IMR-90 (cell line): ENCODE results near the gene ING5. TPM values are rescaled to one million over a fixed set of nuclear protein-coding genes. Genes with fewer than 3 reads are reported as not detected.

Experiments
- ATAC-seq: fragments of 200-7000 bp; cut with Tn5 transposase; 2 replicates; pipeline ENCODE4 v1.9.1; 2020; ENCODE audit warnings: low read depth, mild to moderate bottlenecking, moderate library complexity
- BruUV-seq: library from RNA; stranded (reverse); fragments of 400-500 nt; replicated peaks from 2 replicates; lab custom pipeline; 2021; lab: Mats Ljungman, UMichigan
- CTCF ChIA-PET: fragments of 300-600 bp; formaldehyde crosslinking; extraction: SDS; loops from one replicate; lab custom pipeline; 2021; ENCODE audit warnings: antibody characterized with exemption; lab: Yijun Ruan, JAX
- POLR2A ChIA-PET: fragments of 300-600 bp; sonication (Branson Sonifier 250); formaldehyde crosslinking; loops from one replicate; lab custom pipeline; 2022; ENCODE audit warnings: antibody characterized with exemption; ENCODE audit not compliant: unreplicated experiment; lab: Charles Lee
- DNase-seq: peaks from one replicate; pipeline ENCODE4 v3.0.0; 2013
- H2AFZ ChIP-seq: replicated peaks from 2 replicates; pipeline ENCODE3; 2013; ENCODE audit warnings: low read length, mild to moderate bottlenecking; ENCODE audit not compliant: poor library complexity
- H2AK5ac ChIP-seq: 2 replicates; pipeline ENCODE4 v1.6.1; 2013; ENCODE audit warnings: low read depth, low read length, inconsistent platforms
- H2AK9ac ChIP-seq: replicated peaks from 2 replicates; pipeline ENCODE3; 2013; ENCODE audit warnings: mild to moderate bottlenecking, low read depth, low read length, moderate library complexity; ENCODE audit not compliant: poor library complexity
- H2BK120ac ChIP-seq: 2 replicates; pipeline ENCODE4 v1.6.1; 2013; ENCODE audit warnings: low read depth, low read length, inconsistent platforms
- H2BK15ac ChIP-seq: 3 replicates; pipeline ENCODE4 v1.6.1; 2013; ENCODE audit warnings: low read depth, low read length, inconsistent platforms
- H2BK20ac ChIP-seq: 2 replicates; pipeline ENCODE4 v1.6.1; 2013; ENCODE audit warnings: low read depth, mild to moderate bottlenecking, inconsistent platforms, low read length, moderate library complexity
- H2BK5ac ChIP-seq: 2 replicates; pipeline ENCODE4 v1.6.1; 2013; ENCODE audit warnings: mild to moderate bottlenecking, low read depth, low read length, inconsistent platforms; ENCODE audit not compliant: poor library complexity, severe bottlenecking
- H3K14ac ChIP-seq: replicated peaks from 2 replicates; pipeline ENCODE4 v1.6.1; 2013; ENCODE audit warnings: low read depth, low read length, inconsistent platforms
- H3K18ac ChIP-seq: 2 replicates; pipeline ENCODE4 v1.6.1; 2013; ENCODE audit warnings: low read depth, low read length, control low read depth
- H3K23ac ChIP-seq: 2 replicates; pipeline ENCODE4 v1.6.1; 2013; ENCODE audit warnings: low read depth, low read length, inconsistent platforms
- H3K27ac ChIP-seq: 2 replicates; pipeline ENCODE4 v1.5.1; 2013; ENCODE audit warnings: mild to moderate bottlenecking, control low read depth, low read length; ENCODE audit not compliant: insufficient read depth
- H3K27me3 ChIP-seq: 2 replicates; pipeline ENCODE4 v1.6.1; 2013; ENCODE audit warnings: low read length; ENCODE audit not compliant: control insufficient read depth, insufficient read depth
- H3K36me3 ChIP-seq: 2 replicates; pipeline ENCODE4 v1.6.1; 2013; ENCODE audit warnings: low read length, mixed read lengths; ENCODE audit not compliant: control insufficient read depth, insufficient read depth
- H3K4ac ChIP-seq: 2 replicates; pipeline ENCODE4 v1.6.1; 2013; ENCODE audit warnings: low read depth, low read length, inconsistent platforms
- H3K4me1 ChIP-seq: 2 replicates; pipeline ENCODE4 v1.6.1; 2013; ENCODE audit warnings: low read length, mixed read lengths; ENCODE audit not compliant: control insufficient read depth, insufficient read depth
- H3K4me2 ChIP-seq: 2 replicates; pipeline ENCODE4 v1.6.1; 2013; ENCODE audit warnings: low read depth, mild to moderate bottlenecking, control low read depth, low read length, moderate library complexity
- H3K4me3 ChIP-seq: 2 replicates; pipeline ENCODE4 v1.5.1; 2013; ENCODE audit warnings: low read depth, mild to moderate bottlenecking, control low read depth, low read length, moderate library complexity; ENCODE audit not compliant: insufficient read depth
- H3K56ac ChIP-seq: 2 replicates; pipeline ENCODE4 v1.6.1; 2013; ENCODE audit warnings: low read length, inconsistent platforms; ENCODE audit not compliant: insufficient read depth; ENCODE audit errors: extremely low read depth
- H3K79me1 ChIP-seq, 2 experiments: 2 replicates each; pipeline ENCODE4 v1.6.1; 2013; ENCODE audit warnings: low read length in 2 of 2, inconsistent platforms in 1 of 2, low read depth in 1 of 2
- H3K9ac ChIP-seq: 2 replicates; pipeline ENCODE4 v1.6.1; 2013; ENCODE audit warnings: low read depth, low read length, control low read depth
- H3K9me1 ChIP-seq: 2 replicates; pipeline ENCODE4 v1.6.1; 2013; ENCODE audit warnings: low read length, inconsistent platforms; ENCODE audit not compliant: insufficient read depth
- H3K9me3 ChIP-seq: 2 replicates; pipeline ENCODE4 v1.6.1; 2013; ENCODE audit warnings: low read length; ENCODE audit not compliant: control insufficient read depth, insufficient read depth
- H4K20me1 ChIP-seq: 2 replicates; pipeline ENCODE4 v1.6.1; 2013; ENCODE audit warnings: low read length, inconsistent platforms; ENCODE audit not compliant: insufficient read depth
- H4K5ac ChIP-seq: 2 replicates; pipeline ENCODE4 v1.6.1; 2013; ENCODE audit warnings: mild to moderate bottlenecking, low read depth, low read length, control low read depth
- H4K8ac ChIP-seq, 2 experiments: 2 replicates each; pipeline ENCODE4 v1.6.1; 2013; ENCODE audit warnings: low read depth in 2 of 2, low read length in 2 of 2, control low read depth in 1 of 2, inconsistent platforms in 1 of 2
- H4K91ac ChIP-seq: 2 replicates; pipeline ENCODE4 v1.6.1; 2013; ENCODE audit warnings: low read depth, low read length, inconsistent platforms; ENCODE audit not compliant: insufficient read depth
- BHLHE40 ChIP-seq: fragments of 150-350 bp; IDR thresholded peaks from 2 replicates; pipeline ENCODE4 v1.6.1; 2016; ENCODE audit warnings: mild to moderate bottlenecking, low read depth, low read length
- CHD1 ChIP-seq: IDR thresholded peaks from 2 replicates; pipeline ENCODE4 v1.6.1; 2012; ENCODE audit warnings: low read depth, low read length, improper control_type of control experiment
- ELK1 ChIP-seq: fragments of 150-350 bp; IDR thresholded peaks from 2 replicates; pipeline ENCODE4 v1.6.1; 2016; ENCODE audit warnings: low read depth, mild to moderate bottlenecking, low read length, moderate library complexity, borderline replicate concordance
- MAFK ChIP-seq: IDR thresholded peaks from 2 replicates; pipeline ENCODE4 v1.6.1; 2012; ENCODE audit warnings: low read depth, low read length, improper control_type of control experiment
- NFE2L2 ChIP-seq: fragments of 150-350 bp; IDR thresholded peaks from 2 replicates; pipeline ENCODE4 v1.6.1; 2016; ENCODE audit warnings: low read depth, mild to moderate bottlenecking, low read length
- WGBS, 2 experiments: methylation state at CpG; one replicate each; pipeline versions ENCODE4 v1.1.5 to v1.1.7; 2013; ENCODE audit warnings: missing lambda C conversion rate in 2 of 2; ENCODE audit not compliant: insufficient read length in 1 of 2; ENCODE audit errors: extremely low coverage in 2 of 2; 5-methylcytosine and 5-hydroxymethylcytosine counted together
- dilution Hi-C: fragments of 300-500 bp; cut with HindIII; formaldehyde crosslinking; loops from one replicate; pipeline ENCODE4 v1.14.3; 2018; ENCODE audit warnings: low sequenced_read_pairs; ENCODE audit not compliant: unreplicated experiment
- in situ Hi-C: fragments of 300-500 bp; cut with MboI; formaldehyde crosslinking; loops from 3 replicates; pipeline ENCODE4 v1.14.3; 2019; ENCODE audit warnings: low sequenced_read_pairs, inconsistent platforms, mixed read lengths
- intact Hi-C: fragments of 100-400 bp; cut with micrococcal nuclease; formaldehyde crosslinking; loops from 2 replicates; pipeline ENCODE4 v1.10.0; 2022
- polyA plus RNA-seq, 3 experiments: library from polyadenylated mRNA; depleted of rRNA; stranded (reverse); fragments of >200 nt; gene quantifications; 2 replicates each; pipeline ENCODE4 v1.2.3, GENCODE V29; 2012; ENCODE audit warnings: low replicate concordance in 1 of 3
- total RNA-seq: library from RNA; depleted of rRNA; stranded (reverse); fragments of >200 nt; gene quantifications from 2 replicates; pipeline ENCODE4 v1.2.3, GENCODE V29; 2012
- TF ChIP-seq, protein P1 (sequence below): conservative IDR thresholded peaks from 2 replicates; pipeline ENCODE4 v1.5.1; 2012; ENCODE audit warnings: mild to moderate bottlenecking, low read depth, low read length, improper control_type of control experiment

Gene ING5
- total and polyA plus RNA-seq, 2 of the 4 experiments (the other 2 are of a cell fraction) = 36.1 to 38.9 TPM

- H3K4ac ChIP-seq = no peak overlapping the region
- H2BK120ac ChIP-seq = no peak overlapping the region
- H3K27ac ChIP-seq = no peak overlapping the region
- H3K23ac ChIP-seq = no peak overlapping the region
- H3K56ac ChIP-seq = no peak overlapping the region
- dilution Hi-C loops = no loop called here
- in situ Hi-C loops = loop anchor here (25.0 kb wide), 1 partner anchor 792 kb away; the partner anchor contains the start of gene AGXT
- H3K18ac ChIP-seq = no peak overlapping the region
- H3K27me3 ChIP-seq = no peaks in the 10 kb centered on the region
- no peak overlapping the region for H2BK5ac ChIP-seq
- ChIA-PET CTCF (no interaction called here), POLR2A (no interaction called here)
- H3K4me2 ChIP-seq = no peak overlapping the region
- no peak overlapping the region for H4K5ac ChIP-seq
- TF ChIP-seq, protein P1, sequence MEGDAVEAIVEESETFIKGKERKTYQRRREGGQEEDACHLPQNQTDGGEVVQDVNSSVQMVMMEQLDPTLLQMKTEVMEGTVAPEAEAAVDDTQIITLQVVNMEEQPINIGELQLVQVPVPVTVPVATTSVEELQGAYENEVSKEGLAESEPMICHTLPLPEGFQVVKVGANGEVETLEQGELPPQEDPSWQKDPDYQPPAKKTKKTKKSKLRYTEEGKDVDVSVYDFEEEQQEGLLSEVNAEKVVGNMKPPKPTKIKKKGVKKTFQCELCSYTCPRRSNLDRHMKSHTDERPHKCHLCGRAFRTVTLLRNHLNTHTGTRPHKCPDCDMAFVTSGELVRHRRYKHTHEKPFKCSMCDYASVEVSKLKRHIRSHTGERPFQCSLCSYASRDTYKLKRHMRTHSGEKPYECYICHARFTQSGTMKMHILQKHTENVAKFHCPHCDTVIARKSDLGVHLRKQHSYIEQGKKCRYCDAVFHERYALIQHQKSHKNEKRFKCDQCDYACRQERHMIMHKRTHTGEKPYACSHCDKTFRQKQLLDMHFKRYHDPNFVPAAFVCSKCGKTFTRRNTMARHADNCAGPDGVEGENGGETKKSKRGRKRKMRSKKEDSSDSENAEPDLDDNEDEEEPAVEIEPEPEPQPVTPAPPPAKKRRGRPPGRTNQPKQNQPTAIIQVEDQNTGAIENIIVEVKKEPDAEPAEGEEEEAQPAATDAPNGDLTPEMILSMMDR = no peak
- TF ChIP-seq BHLHE40 = no peak
- no peak for TF ChIP-seq ELK1
- TF ChIP-seq CHD1 = no peak
- no peak for TF ChIP-seq NFE2L2
- no peak for TF ChIP-seq MAFK
- no peak overlapping the region for H4K8ac ChIP-seq
- peaks cover 22% of the 10 kb centered on the region for H4K20me1 ChIP-seq
- H2AK9ac ChIP-seq = no peak overlapping the region
- H3K14ac ChIP-seq = no peak overlapping the region
- WGBS, 2 experiments = 80% methylated on average over 1 of the region's 12 CpGs; no CpG with 5 or more reads in 1 of the 2 experiments
- no peak overlapping the region for H2BK20ac ChIP-seq
- H3K4me3 ChIP-seq = no peak overlapping the region
- no peaks in the 10 kb centered on the region for H3K9me3 ChIP-seq
- H2AK5ac ChIP-seq = no peak overlapping the region
- peaks cover 57% of the 10 kb centered on the region for H3K36me3 ChIP-seq
- H3K9ac ChIP-seq = no peak overlapping the region
- H2AFZ ChIP-seq = no peak overlapping the region
- no peak overlapping the region for H2BK15ac ChIP-seq
- ATAC-seq (no peak), DNase-seq (no peak)
- H3K4me1 ChIP-seq = no peaks in the 10 kb centered on the region
- BruUV-seq = no TSS peak
- H3K9me1 ChIP-seq = peaks cover 7% of the 10 kb centered on the region
- intact Hi-C loops = no loop called here
- no peak overlapping the region for H4K91ac ChIP-seq
- peaks cover 21 to 36% of the 10 kb centered on the region in 2 experiments for H3K79me1 ChIP-seq
Measured at GRCh38 chr2:241654551-241654950, 47.3 kb upstream of the ING5 start.
